HCEC 1CT (cell line): ENCODE data around the gene HIVEP3.

Source experiments
- DNase-seq: peaks from one replicate; pipeline ENCODE4 v3.0.0-alpha.2; 2017

Gene HIVEP3

GRCh38 chr1:41891199-41891896, 27.4 kb downstream of the HIVEP3 start:
- DNase-seq, result no peak

GRCh38 chr1:41890825-41891198, 27.9 kb downstream of the HIVEP3 start:
- DNase-seq, result no peak

GRCh38 chr1:41889506-41890414, 29.0 kb downstream of the HIVEP3 start:
- no peak for DNase-seq

- no peak for DNase-seq
Observed at GRCh38 chr1:41888756-41889155, 30.0 kb downstream of the HIVEP3 start.

GRCh38 chr1:41887365-41887764, 31.4 kb downstream of the HIVEP3 start:
- DNase-seq, result no peak

- DNase-seq, result no peak
Observed at GRCh38 chr1:41884256-41885230, 34.2 kb downstream of the HIVEP3 start.

- DNase-seq, result no peak
Observed at GRCh38 chr1:41883507-41883906, 35.2 kb downstream of the HIVEP3 start.

- DNase-seq, result no peak
Observed at GRCh38 chr1:41882486-41882885, 36.2 kb downstream of the HIVEP3 start.

- DNase-seq, result no peak
Observed at GRCh38 chr1:41882068-41882477, 36.6 kb downstream of the HIVEP3 start.

- DNase-seq, result no peak
Observed at GRCh38 chr1:41880950-41881885, 37.5 kb downstream of the HIVEP3 start.

GRCh38 chr1:41880261-41880660, 38.5 kb downstream of the HIVEP3 start:
- DNase-seq, result no peak

- no peak for DNase-seq
Observed at GRCh38 chr1:41879617-41880016, 39.1 kb downstream of the HIVEP3 start.

- DNase-seq, result no peak
Observed at GRCh38 chr1:41878911-41879310, 39.8 kb downstream of the HIVEP3 start.

- DNase-seq, result no peak
Observed at GRCh38 chr1:41878495-41878894, 40.2 kb downstream of the HIVEP3 start.

GRCh38 chr1:41876576-41877445, 41.9 kb downstream of the HIVEP3 start:
- no peak for DNase-seq

GRCh38 chr1:41875487-41875886, 43.2 kb downstream of the HIVEP3 start:
- DNase-seq, result no peak

GRCh38 chr1:41874903-41875411, 43.8 kb downstream of the HIVEP3 start:
- DNase-seq, result no peak

- DNase-seq, result no peak
Observed at GRCh38 chr1:41874151-41874719, 44.5 kb downstream of the HIVEP3 start.

GRCh38 chr1:41872074-41872473, 46.6 kb downstream of the HIVEP3 start:
- DNase-seq, result no peak

GRCh38 chr1:41870076-41870562, 48.6 kb downstream of the HIVEP3 start:
- no peak for DNase-seq
